AG04450 (cell line): Measurements from ENCODE around the gene MAG. TPM values are rescaled to one million over a fixed set of nuclear protein-coding genes. Genes with fewer than 3 reads are reported as not detected.

Experiments used
- CTCF ChIA-PET: fragments of 300-600, 350-600 bp; formaldehyde crosslinking; extraction: SDS; loops from one replicate; lab custom pipeline; 2022; ENCODE audit warnings: antibody characterized with exemption, inconsistent platforms; lab: Charles Lee
- POLR2A ChIA-PET: fragments of 350-600 bp; formaldehyde crosslinking; extraction: SDS; loops from one replicate; lab custom pipeline; 2021; ENCODE audit warnings: antibody characterized with exemption, inconsistent platforms; lab: Yijun Ruan, JAX
- DNase-seq: peaks from one replicate; pipeline ENCODE4 v3.0.0-alpha.2; 2011; ENCODE audit warnings: low read depth, low spot score
- H3K27ac ChIP-seq: one replicate; pipeline ENCODE4 v1.5.1; 2012; ENCODE audit warnings: low read depth, low read length, control low read depth
- H3K27me3 ChIP-seq: one replicate; pipeline ENCODE4 v1.6.0; 2012; ENCODE audit warnings: low read length; ENCODE audit not compliant: control insufficient read depth, insufficient read depth
- H3K4me3 ChIP-seq: 2 replicates; pipeline ENCODE4 v1.5.1; 2011; ENCODE audit warnings: mild to moderate bottlenecking, low read depth, low read length, control low read depth
- H3K9me3 ChIP-seq: 2 replicates; pipeline ENCODE4 v1.5.1; 2012; ENCODE audit warnings: low read length; ENCODE audit not compliant: control insufficient read depth, insufficient read depth
- CTCF ChIP-seq: IDR thresholded peaks from 2 replicates; pipeline ENCODE4 v1.5.1; 2011; ENCODE audit warnings: low read depth, low read length, control low read depth, inconsistent platforms
- polyA plus RNA-seq: library from polyadenylated mRNA; depleted of rRNA; stranded (reverse); fragments of >200 nt; gene quantifications from 2 replicates; pipeline ENCODE4 v1.2.3, GENCODE V29; 2011

MAG gene
- polyA plus RNA-seq, 1 experiment = not detected

GRCh38 chr19:35249146-35249847, 42.7 kb upstream of the MAG start:
- H3K4me3 ChIP-seq = no peak overlapping the region
- no peak for DNase-seq
- no peak overlapping the region for H3K27ac ChIP-seq
- no peaks in the 10 kb centered on the region for H3K9me3 ChIP-seq
- POLR2A ChIA-PET = no interaction called here
- H3K27me3 ChIP-seq = peaks cover 37% of the 10 kb centered on the region
- no peak for TF ChIP-seq CTCF
- CTCF ChIA-PET = no interaction called here

GRCh38 chr19:35249848-35250711, 41.9 kb upstream of the MAG start:
- ChIA-PET POLR2A (no interaction called here), CTCF (no interaction called here)
- no peak for TF ChIP-seq CTCF
- no peak for DNase-seq
- no peak overlapping the region for H3K27ac ChIP-seq
- no peak overlapping the region for H3K4me3 ChIP-seq
- no peaks in the 10 kb centered on the region for H3K9me3 ChIP-seq
- peaks cover 37% of the 10 kb centered on the region for H3K27me3 ChIP-seq

GRCh38 chr19:35251456-35251855, 40.5 kb upstream of the MAG start:
- Histone ChIP-seq H3K27ac (no peak overlapping the region), H3K27me3 (peaks cover 37% of the 10 kb centered on the region), H3K9me3 (no peaks in the 10 kb centered on the region), H3K4me3 (no peak overlapping the region)
- TF ChIP-seq CTCF = no peak
- CTCF ChIA-PET = no interaction called here
- POLR2A ChIA-PET = no interaction called here
- no peak for DNase-seq

GRCh38 chr19:35253316-35254286, 38.4 kb upstream of the MAG start:
- H3K9me3 ChIP-seq = no peaks in the 10 kb centered on the region
- no peak overlapping the region for H3K4me3 ChIP-seq
- ChIA-PET POLR2A (no interaction called here), CTCF (no interaction called here)
- no peak overlapping the region for H3K27ac ChIP-seq
- no peak for DNase-seq
- H3K27me3 ChIP-seq = peaks cover 20% of the 10 kb centered on the region
- TF ChIP-seq CTCF = no peak
